ENCODE results near the gene TRAM2.

The TRAM2 gene

GRCh38 chr6:52566853-52567279, 10.0 kb downstream of the TRAM2 start:
- Histone ChIP-seq H2AFZ (ENCODE audit: insufficient read depth, low read length, poor library complexity) (no peak overlapping the region), H3K9me3 (ENCODE audit: insufficient read depth, low read depth, low read length) (no peaks in the 10 kb centered on the region), H3K36me3 (ENCODE audit: control insufficient read depth in 1 of 2, insufficient read depth in 2 of 2, low read length in 2 of 2) (no peaks in the 10 kb centered on the region), H4K12ac (ENCODE audit: low read depth, low read length) (no peak overlapping the region), H3K79me1 (ENCODE audit: low read length) (peaks cover 15% of the 10 kb centered on the region), H3K14ac (ENCODE audit: low read length) (no peak overlapping the region), H3K4me2 (ENCODE audit: low read length) (peak overlapping the region; percentile 18), H3K4ac (ENCODE audit: low read depth, low read length) (no peak overlapping the region), H2BK120ac (ENCODE audit: insufficient read depth, low read length, poor library complexity) (no peak overlapping the region), H4K91ac (ENCODE audit: low read depth, low read length) (peak overlapping the region; percentile 33), H3K9ac (ENCODE audit: low read length) (no peak overlapping the region), H3K27me3 (ENCODE audit: insufficient read depth, low read length) (no peaks in the 10 kb centered on the region), H4K8ac (ENCODE audit: low read depth, low read length) (no peak overlapping the region), H3K4me3 (ENCODE audit: low read depth, low read length) (no peak overlapping the region), H3K4me1 (ENCODE audit: control insufficient read depth in 1 of 2, insufficient read depth in 2 of 2, low read length in 2 of 2) (peaks cover 30 to 37% of the 10 kb centered on the region in 2 experiments), H3K27ac (ENCODE audit: low read depth, low read length) (peak overlapping the region; percentile 45), H2BK12ac (ENCODE audit: low read length) (no peak overlapping the region), H3K18ac (ENCODE audit: low read length) (peak overlapping the region; percentile 12), H3K23ac (ENCODE audit: low read length) (no peak overlapping the region), H2AK5ac (ENCODE audit: low read length) (no peak overlapping the region), H2BK5ac (ENCODE audit: low read depth, low read length, poor library complexity) (no peak overlapping the region), H3K79me2 (ENCODE audit: control insufficient read depth, insufficient read depth, low read length, poor library complexity) (peaks cover 10% of the 10 kb centered on the region)
- no CpG with 5 or more reads among the region's 3 CpGs for WGBS (ENCODE audit: extremely low coverage, insufficient coverage, insufficient read length)
- peak; percentile 97 to 98 for DNase-seq

- DNase-seq = no peak
- no CpG with 5 or more reads among the region's 2 CpGs for whole genome bisulfite sequencing (ENCODE audit: extremely low coverage, insufficient coverage, insufficient read length)
- H2BK12ac ChIP-seq (ENCODE audit: low read length) = peak overlapping the region; percentile 4
- H2AFZ ChIP-seq (ENCODE audit: insufficient read depth, low read length, poor library complexity) = no peak overlapping the region
- no peak overlapping the region for H3K9ac ChIP-seq (ENCODE audit: low read length)
- H3K27ac ChIP-seq (ENCODE audit: low read depth, low read length) = peak overlapping the region; percentile 45
- H4K91ac ChIP-seq (ENCODE audit: low read depth, low read length) = peak overlapping the region; percentile 33
- H3K23ac ChIP-seq (ENCODE audit: low read length) = no peak overlapping the region
- no peak overlapping the region for H2BK120ac ChIP-seq (ENCODE audit: insufficient read depth, low read length, poor library complexity)
- H4K12ac ChIP-seq (ENCODE audit: low read depth, low read length) = no peak overlapping the region
- H3K4me3 ChIP-seq (ENCODE audit: low read depth, low read length) = no peak overlapping the region
- H3K18ac ChIP-seq (ENCODE audit: low read length) = peak overlapping the region; percentile 12
- no peak overlapping the region for H2BK5ac ChIP-seq (ENCODE audit: low read depth, low read length, poor library complexity)
- no peak overlapping the region for H2AK5ac ChIP-seq (ENCODE audit: low read length)
- peaks cover 30 to 34% of the 10 kb centered on the region in 2 experiments for H3K4me1 ChIP-seq (ENCODE audit: control insufficient read depth in 1 of 2, insufficient read depth in 2 of 2, low read length in 2 of 2)
- H3K79me1 ChIP-seq (ENCODE audit: low read length) = peaks cover 15% of the 10 kb centered on the region
- H3K9me3 ChIP-seq (ENCODE audit: insufficient read depth, low read depth, low read length) = no peaks in the 10 kb centered on the region
- no peak overlapping the region for H3K4ac ChIP-seq (ENCODE audit: low read depth, low read length)
- H4K8ac ChIP-seq (ENCODE audit: low read depth, low read length) = peak overlapping the region; percentile 11
- no peak overlapping the region for H3K14ac ChIP-seq (ENCODE audit: low read length)
- H3K36me3 ChIP-seq (ENCODE audit: control insufficient read depth in 1 of 2, insufficient read depth in 2 of 2, low read length in 2 of 2) = no peaks in the 10 kb centered on the region
- H3K4me2 ChIP-seq (ENCODE audit: low read length) = no peak overlapping the region
- peaks cover 10% of the 10 kb centered on the region for H3K79me2 ChIP-seq (ENCODE audit: control insufficient read depth, insufficient read depth, low read length, poor library complexity)
- H3K27me3 ChIP-seq (ENCODE audit: insufficient read depth, low read length) = no peaks in the 10 kb centered on the region
Observed at GRCh38 chr6:52566201-52566600, 10.7 kb downstream of the TRAM2 start.

- Histone ChIP-seq H2AFZ (ENCODE audit: insufficient read depth, low read length, poor library complexity) (no peak overlapping the region), H3K23ac (ENCODE audit: low read length) (no peak overlapping the region), H3K79me2 (ENCODE audit: control insufficient read depth, insufficient read depth, low read length, poor library complexity) (peaks cover 10% of the 10 kb centered on the region), H4K12ac (ENCODE audit: low read depth, low read length) (no peak overlapping the region), H4K8ac (ENCODE audit: low read depth, low read length) (peak overlapping the region; percentile 39), H2AK5ac (ENCODE audit: low read length) (no peak overlapping the region), H3K79me1 (ENCODE audit: low read length) (peaks cover 13% of the 10 kb centered on the region), H4K91ac (ENCODE audit: low read depth, low read length) (no peak overlapping the region), H2BK12ac (ENCODE audit: low read length) (peak overlapping the region; percentile 82), H3K27ac (ENCODE audit: low read depth, low read length) (no peak overlapping the region), H3K4me1 (ENCODE audit: control insufficient read depth in 1 of 2, insufficient read depth in 2 of 2, low read length in 2 of 2) (peaks cover 25% of the 10 kb centered on the region in 2 experiments), H3K9me3 (ENCODE audit: insufficient read depth, low read depth, low read length) (no peaks in the 10 kb centered on the region), H3K4ac (ENCODE audit: low read depth, low read length) (peak overlapping the region; percentile 72), H3K36me3 (ENCODE audit: control insufficient read depth in 1 of 2, insufficient read depth in 2 of 2, low read length in 2 of 2) (no peaks in the 10 kb centered on the region), H2BK5ac (ENCODE audit: low read depth, low read length, poor library complexity) (no peak overlapping the region), H3K14ac (ENCODE audit: low read length) (no peak overlapping the region), H2BK120ac (ENCODE audit: insufficient read depth, low read length, poor library complexity) (no peak overlapping the region), H3K4me2 (ENCODE audit: low read length) (no peak overlapping the region), H3K4me3 (ENCODE audit: low read depth, low read length) (no peak overlapping the region), H3K27me3 (ENCODE audit: insufficient read depth, low read length) (no peaks in the 10 kb centered on the region), H3K18ac (ENCODE audit: low read length) (peak overlapping the region; percentile 83), H3K9ac (ENCODE audit: low read length) (no peak overlapping the region)
- peak; percentile 47 to 50 for DNase-seq
- no CpG with 5 or more reads among the region's 3 CpGs for WGBS (ENCODE audit: extremely low coverage, insufficient coverage, insufficient read length)
Observed at GRCh38 chr6:52564856-52565255, 12.0 kb downstream of the TRAM2 start.

- no CpG with 5 or more reads among the region's 3 CpGs for WGBS (ENCODE audit: extremely low coverage, insufficient coverage, insufficient read length)
- H2BK5ac ChIP-seq (ENCODE audit: low read depth, low read length, poor library complexity) = no peak overlapping the region
- H3K23ac ChIP-seq (ENCODE audit: low read length) = no peak overlapping the region
- no peaks in the 10 kb centered on the region for H3K36me3 ChIP-seq (ENCODE audit: control insufficient read depth in 1 of 2, insufficient read depth in 2 of 2, low read length in 2 of 2)
- no peak overlapping the region for H2BK12ac ChIP-seq (ENCODE audit: low read length)
- H3K9ac ChIP-seq (ENCODE audit: low read length) = no peak overlapping the region
- H3K4me3 ChIP-seq (ENCODE audit: low read depth, low read length) = no peak overlapping the region
- no peaks in the 10 kb centered on the region for H3K27me3 ChIP-seq (ENCODE audit: insufficient read depth, low read length)
- H3K14ac ChIP-seq (ENCODE audit: low read length) = no peak overlapping the region
- H2AK5ac ChIP-seq (ENCODE audit: low read length) = no peak overlapping the region
- no peak overlapping the region for H3K18ac ChIP-seq (ENCODE audit: low read length)
- no peak overlapping the region for H3K4ac ChIP-seq (ENCODE audit: low read depth, low read length)
- peaks cover 12% of the 10 kb centered on the region for H3K79me1 ChIP-seq (ENCODE audit: low read length)
- H3K4me1 ChIP-seq (ENCODE audit: control insufficient read depth in 1 of 2, insufficient read depth in 2 of 2, low read length in 2 of 2) = peaks cover 19 to 27% of the 10 kb centered on the region in 2 experiments
- H2BK120ac ChIP-seq (ENCODE audit: insufficient read depth, low read length, poor library complexity) = no peak overlapping the region
- no peak overlapping the region for H4K8ac ChIP-seq (ENCODE audit: low read depth, low read length)
- DNase-seq = no peak
- no peak overlapping the region for H4K91ac ChIP-seq (ENCODE audit: low read depth, low read length)
- peaks cover 9% of the 10 kb centered on the region for H3K79me2 ChIP-seq (ENCODE audit: control insufficient read depth, insufficient read depth, low read length, poor library complexity)
- H2AFZ ChIP-seq (ENCODE audit: insufficient read depth, low read length, poor library complexity) = no peak overlapping the region
- H3K9me3 ChIP-seq (ENCODE audit: insufficient read depth, low read depth, low read length) = no peaks in the 10 kb centered on the region
- no peak overlapping the region for H3K27ac ChIP-seq (ENCODE audit: low read depth, low read length)
- no peak overlapping the region for H3K4me2 ChIP-seq (ENCODE audit: low read length)
- no peak overlapping the region for H4K12ac ChIP-seq (ENCODE audit: low read depth, low read length)
Observed at GRCh38 chr6:52562911-52563310, 13.9 kb downstream of the TRAM2 start.

Measured in trophoblast cell (in vitro differentiated cells and primary cell).